NCI-H2107 treated with DMSO at 0.1 percent for 48 hours (cell line): ENCODE measurements around the gene PLXNA1.

Experiments used
- DNase-seq: peaks from one replicate; lab custom pipeline; 2025; ENCODE audit not compliant: unreplicated experiment; lab: John Stamatoyannopoulos, UW

The PLXNA1 gene

DNA sequence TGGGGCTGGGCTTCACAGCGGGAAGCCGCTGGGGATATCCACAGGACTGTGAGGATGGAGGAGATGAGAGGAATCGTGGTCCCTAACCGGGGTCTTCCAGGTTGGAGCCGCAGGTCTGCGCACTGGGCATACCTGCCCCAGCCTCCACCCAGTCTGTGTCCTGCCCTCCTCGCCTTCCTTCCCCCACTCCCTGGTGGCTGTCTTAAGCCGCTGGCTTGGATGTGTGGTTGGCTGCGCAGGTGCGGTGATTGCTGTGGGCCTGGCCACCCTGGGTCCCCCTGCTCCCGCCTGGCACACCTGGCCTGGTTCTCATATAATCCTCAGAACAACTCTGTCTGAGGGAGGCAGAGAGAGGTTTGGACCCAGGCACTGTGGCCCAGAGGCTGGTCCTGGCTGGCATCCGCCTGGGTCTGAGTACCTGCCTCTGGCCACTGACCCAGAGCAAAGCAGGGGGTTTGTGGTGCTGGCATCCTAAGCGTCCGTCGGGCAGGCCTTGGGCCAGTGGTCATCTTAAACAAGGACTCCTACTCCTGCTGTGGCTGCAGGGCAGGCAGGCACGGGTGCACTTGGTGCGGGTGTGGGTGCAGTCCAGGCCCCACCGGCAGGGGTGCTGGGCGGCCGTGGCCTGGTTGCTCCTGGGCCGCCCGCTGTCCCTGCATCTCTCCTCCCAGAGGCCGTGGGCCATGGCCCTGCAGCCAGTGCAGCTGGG, 18.7 kb downstream of the PLXNA1 start:
- DNase-seq: no peak

DNA sequence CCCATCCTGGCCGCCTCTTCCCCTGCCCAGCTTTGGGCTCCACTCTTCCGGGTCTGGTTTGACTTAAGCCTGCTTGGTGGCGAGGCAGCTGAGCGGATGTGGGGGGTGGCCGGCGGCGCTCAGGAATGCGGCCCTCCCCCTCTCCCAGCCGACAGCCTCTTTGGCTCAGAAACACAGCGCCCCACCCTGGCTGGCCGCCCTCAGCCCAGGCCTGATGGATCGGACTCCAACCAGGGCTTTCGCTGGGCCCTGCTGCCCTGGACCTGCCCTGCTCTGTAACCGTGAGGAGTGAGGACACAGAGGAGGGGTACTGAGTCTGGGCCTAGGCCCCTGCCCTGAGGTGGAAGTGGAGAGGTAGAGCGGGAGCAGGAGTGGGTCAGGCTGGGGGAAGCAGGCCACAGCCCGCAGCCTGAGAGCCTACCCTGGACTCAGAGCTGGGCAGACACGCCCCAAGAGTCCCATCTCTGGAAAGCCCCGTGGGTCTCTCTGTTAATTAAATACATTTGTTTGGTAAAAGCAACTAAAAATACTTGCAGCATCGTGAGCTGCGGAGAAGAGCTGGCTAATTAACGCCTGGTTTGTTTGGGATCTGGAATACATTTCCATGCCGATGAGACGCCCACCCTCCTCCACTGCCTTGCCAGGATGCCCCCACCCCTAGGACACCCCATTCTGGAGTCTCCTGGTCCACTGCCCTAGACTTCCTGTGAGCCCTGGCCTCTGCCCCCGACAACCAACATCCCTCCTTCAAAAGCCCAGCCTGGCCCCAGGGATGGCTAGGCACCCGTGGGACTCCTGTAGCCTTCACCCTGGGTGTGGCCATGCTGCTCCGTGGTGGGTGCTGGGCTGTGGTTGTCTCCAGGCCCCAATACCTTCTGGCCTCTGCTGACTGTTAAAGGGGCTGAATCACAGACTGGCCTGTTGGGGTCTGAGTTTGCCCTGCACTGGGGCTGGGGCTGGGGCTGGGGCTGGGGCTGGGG, 19.6 kb downstream of the PLXNA1 start:
- no peak for DNase-seq

DNA sequence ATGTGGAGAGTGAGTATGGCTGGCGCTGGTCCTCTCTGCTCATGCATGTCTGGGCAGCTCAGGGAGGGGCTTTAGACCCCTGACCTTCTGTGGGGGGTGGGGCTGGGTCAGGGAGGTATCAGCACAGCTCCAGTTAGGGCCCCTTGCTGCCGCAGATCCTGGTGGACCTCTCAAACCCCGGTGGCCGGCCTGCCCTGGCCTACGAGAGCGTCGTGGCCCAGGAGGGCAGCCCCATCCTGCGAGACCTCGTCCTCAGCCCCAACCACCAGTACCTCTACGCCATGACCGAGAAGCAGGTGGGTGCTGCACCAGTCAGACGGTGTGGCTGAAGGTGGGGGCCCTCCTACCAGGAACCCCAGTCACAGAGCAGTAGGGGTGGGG, 20.2 kb downstream of the PLXNA1 start:
- DNase-seq: no peak

DNA sequence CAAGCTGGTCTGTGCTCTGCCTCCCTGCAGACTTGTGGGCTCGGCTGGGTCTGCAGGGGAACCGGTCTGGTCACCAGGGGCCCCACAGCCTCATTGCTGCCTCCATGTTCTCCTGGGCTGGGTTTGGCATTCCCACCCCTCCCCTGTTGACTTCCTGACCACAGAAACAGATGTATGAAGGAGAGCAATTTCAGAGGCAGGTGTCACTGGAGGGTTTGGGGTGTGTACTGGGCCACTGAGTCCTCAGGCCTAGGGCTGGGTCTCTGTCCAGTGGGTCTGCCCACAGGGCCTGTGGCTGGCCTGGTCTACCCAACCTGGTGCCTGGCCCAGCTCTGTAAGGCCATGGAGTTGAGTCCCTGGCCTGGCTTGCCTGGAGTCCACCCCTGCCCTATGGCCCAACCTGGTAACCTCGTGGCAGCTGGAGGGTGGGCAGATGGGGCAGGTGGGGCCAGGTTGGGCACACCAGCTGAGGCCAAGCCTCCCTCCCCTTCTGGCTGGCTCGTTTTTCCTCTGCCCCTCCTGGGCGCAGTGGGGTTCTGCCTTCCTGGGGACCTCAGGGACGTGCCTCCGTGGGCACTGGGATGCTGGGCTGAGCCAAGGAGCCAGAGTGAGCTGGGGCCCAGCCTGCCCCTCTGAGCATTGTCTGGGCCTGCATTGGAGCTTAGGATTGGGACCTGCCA, 20.8 kb downstream of the PLXNA1 start:
- DNase-seq: no peak

DNA sequence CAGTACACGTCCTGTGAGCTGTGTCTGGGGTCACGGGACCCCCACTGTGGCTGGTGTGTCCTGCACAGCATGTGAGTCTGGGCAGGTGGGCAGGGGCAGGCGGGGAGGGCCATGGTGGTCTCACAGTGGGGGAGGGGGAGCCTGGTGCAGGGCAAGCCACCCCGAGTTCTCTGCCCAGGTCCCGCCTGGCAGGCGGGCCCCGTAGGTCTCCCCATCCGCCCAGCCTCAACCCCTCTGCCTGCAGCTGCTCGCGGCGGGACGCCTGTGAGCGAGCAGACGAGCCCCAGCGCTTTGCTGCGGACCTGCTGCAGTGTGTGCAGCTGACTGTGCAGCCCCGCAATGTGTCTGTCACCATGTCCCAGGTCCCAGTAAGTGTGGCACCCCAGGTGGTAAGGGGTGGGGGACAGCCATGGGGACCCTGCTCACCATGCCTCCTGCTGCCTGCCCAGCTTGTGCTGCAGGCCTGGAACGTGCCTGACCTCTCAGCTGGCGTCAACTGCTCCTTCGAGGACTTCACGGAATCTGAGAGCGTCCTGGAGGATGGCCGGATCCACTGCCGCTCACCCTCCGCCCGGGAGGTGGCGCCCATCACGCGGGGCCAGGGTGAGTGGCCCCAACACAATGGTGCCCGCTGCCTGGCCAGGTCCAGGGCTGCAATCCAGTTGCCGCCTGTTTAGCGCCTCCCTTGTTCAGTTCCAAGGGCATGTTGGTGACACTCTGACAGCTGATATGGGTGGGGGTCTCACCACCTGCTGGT, 21.9 kb downstream of the PLXNA1 start:
- no peak for DNase-seq

DNA sequence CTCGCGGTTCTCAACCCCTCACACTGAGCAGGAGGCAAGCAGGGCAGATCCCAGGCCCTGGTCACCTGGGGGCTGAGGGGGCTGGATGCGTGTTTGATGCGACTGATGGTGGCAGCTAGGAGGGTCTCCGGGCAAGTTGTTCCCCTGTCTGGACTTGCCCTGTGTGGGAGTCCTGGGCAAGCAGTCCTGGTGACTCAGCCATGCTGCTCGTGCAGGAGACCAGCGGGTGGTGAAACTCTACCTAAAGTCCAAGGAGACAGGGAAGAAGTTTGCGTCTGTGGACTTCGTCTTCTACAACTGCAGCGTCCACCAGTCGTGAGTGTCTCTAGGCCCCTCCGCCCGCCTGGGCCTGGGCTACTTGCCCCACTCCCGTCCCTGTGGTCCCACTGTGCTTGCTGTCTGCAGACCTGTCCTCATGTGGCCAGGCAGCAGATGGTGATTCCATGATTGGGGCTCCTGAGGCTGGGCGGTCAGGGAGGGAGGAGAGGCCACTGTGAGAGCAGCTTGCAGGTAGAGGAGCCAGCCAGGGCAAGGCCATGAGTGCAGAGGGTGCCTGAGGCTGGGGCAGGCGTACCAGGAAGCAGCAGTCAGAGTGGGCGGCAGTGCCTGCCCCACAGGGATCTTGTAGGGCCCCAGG, 23.1 kb downstream of the PLXNA1 start:
- DNase-seq: no peak

DNA sequence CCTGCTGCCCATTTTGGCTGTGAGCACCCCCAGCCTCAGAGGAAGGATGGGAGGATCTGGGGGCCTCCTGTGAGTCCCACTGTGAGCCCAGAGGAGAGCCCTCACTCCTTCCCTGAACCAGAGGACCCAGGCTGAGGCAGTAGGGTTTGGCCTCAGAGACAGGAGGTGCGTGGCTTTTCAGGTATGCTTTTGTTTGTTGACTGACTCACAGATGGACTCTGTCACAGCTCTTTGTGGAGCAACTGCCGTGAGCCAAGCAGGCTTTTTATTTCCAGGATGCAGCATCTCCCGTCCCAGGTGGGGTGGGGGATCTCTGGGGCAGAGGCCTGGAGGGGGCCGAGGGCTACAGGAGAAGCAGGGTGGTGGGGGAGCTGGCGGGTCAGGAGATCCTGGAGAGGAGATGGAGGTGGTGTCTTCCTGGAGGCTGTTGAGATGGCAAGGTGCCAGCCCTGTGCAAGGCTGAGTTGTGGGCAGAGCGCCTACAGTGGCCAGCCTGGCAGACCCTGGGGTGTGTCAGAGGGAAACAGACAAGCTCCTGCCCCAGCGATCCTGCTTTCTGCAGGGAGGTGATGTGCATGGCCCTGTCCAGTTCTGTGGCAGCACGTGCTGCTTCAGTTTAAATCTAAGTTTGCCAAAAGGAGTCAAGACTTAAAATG, 24.0 kb downstream of the PLXNA1 start:
- DNase-seq: no peak

DNA sequence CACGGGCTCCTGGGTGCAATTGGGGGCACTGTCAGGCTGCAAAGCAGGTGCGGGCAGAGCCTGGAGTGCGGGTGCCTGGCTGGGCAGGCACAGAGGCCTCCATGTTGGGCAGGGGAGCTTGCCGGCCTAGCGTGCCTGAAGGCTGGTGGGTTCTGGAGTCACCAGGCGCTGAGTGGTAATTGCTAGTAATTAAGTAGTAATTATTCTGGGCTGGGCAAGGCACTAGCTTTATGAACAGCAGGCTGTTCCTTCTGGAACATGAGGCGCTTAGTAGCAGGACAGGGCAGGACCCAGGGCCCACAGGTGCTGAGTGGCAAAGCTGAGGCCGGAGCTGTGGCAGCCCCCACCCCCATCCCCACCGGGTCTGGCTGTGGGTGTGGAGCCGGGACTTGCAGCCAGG, 25.3 kb downstream of the PLXNA1 start:
- DNase-seq: no peak

DNA sequence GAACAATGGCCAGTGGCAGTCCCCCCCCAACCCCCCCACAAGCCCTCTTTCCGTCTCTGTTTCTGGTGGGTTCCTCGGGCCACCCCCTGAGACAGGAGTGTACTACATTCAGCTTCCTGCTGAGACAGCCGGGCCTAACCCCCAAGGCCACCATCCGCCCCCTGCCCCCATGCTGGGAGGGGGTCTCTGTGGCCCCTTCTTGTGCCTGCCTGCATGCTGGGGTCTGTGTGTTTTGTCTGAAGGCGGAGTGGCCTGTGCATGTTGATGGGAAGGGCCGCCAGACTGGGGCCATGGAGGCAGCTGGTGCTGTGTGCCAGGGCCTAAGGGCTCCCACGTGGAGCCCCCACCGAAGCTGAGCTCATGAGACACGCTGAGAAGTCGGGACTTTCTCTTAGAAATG, 26.6 kb downstream of the PLXNA1 start:
- DNase-seq: no peak

DNA sequence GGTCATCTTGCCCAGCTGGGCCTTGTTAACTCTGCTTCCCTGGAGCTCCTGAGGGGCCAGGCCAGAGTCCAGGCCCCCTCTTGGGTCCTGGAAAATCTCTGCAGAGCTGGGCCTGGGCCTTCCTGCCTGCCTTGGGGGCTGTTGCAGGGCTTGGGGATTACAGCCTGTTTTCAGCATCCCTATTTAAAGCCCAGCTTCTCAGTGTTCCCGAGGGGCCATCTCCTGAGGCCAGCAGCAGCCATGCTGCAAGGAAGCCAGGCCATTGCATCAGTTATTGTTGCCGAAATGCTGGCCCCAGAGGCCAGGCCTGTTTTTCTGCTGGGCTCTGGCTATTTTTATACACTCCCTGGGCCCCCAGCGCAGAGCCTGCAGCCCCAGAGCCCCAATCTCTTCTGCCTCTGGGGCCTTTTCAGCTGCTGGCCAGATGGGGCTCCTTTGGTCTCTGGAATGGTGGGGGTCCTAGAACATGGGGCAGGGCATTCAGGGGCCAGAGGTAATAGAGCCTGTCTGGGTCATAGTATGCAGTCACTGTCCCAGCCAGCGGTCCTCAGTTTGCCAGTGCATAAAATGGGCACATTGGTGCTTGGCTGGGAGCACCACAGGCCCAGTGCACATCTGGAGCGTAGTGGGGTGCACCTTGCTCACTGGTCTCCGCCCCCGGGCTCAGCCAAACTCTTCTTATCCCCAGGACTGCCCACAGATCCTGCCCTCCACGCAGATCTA, 28.5 kb downstream of the PLXNA1 start:
- no peak for DNase-seq

DNA sequence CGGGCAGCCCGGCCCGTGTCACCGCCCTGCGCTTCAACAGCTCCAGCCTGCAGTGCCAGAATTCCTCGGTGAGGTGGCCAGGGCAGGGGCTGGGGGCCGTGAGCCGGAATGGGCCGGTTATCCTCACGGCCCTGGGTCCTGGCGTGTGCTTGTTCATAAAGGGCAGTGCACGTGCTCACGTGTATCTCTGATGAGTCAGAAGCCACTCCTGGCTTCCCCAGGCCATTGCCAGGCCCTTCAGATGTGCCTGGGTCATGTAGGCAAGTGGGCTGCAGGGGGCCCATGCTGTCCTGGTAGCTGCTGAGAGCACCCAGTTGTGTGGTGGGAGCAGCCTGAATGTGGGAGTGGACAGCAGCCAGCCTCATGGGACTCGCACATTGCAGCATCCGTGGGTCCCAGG, 29.2 kb downstream of the PLXNA1 start:
- DNase-seq: no peak

DNA sequence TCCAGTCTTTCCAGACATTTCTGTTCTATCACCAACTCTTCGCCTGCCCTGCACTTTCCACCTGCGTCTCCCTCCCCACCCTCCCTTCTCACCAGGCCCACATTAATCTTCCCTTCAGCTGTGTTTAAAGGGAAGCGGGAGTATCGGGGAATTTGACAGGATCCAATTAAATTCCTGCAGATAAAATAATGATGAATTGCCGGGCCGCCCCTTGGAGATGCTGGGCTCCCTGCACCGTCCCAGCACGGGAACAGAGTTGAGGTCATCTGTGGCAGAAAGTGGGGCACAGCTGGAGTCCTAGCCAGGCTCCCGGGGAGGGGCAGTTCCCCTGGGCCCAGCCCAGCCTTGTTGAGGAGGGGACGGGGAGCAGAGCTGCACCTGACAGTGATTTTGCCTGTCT, 30.3 kb downstream of the PLXNA1 start:
- DNase-seq: no peak

DNA sequence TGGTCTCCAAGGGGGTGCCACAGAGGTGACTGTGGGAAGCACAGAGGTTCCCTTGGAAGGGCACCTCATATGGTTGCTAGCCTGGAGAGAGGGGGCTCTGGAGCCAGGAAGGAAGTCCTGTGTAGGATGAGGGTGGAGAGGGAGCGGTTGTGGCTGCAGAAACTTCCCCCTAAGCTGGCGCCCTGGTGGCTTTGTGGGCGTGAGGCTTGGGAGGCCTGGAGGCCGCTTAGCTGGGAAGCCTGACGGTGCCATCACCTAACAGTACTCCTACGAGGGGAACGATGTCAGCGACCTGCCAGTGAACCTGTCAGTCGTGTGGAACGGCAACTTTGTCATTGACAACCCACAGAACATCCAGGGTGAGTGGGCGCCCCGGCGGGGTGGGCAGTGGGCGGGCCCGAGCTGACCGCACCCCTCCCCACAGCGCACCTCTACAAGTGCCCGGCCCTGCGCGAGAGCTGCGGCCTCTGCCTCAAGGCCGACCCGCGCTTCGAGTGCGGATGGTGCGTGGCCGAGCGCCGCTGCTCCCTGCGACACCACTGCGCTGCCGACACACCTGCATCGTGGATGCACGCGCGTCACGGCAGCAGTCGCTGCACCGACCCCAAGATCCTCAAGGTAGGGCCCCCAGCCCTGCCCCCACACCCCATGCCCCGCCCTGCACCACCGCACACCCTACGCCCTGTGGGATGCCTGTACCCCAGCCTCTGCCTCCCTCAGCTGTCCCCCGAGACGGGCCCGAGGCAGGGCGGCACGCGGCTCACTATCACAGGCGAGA, 31.0 kb downstream of the PLXNA1 start:
- no peak for DNase-seq

DNA sequence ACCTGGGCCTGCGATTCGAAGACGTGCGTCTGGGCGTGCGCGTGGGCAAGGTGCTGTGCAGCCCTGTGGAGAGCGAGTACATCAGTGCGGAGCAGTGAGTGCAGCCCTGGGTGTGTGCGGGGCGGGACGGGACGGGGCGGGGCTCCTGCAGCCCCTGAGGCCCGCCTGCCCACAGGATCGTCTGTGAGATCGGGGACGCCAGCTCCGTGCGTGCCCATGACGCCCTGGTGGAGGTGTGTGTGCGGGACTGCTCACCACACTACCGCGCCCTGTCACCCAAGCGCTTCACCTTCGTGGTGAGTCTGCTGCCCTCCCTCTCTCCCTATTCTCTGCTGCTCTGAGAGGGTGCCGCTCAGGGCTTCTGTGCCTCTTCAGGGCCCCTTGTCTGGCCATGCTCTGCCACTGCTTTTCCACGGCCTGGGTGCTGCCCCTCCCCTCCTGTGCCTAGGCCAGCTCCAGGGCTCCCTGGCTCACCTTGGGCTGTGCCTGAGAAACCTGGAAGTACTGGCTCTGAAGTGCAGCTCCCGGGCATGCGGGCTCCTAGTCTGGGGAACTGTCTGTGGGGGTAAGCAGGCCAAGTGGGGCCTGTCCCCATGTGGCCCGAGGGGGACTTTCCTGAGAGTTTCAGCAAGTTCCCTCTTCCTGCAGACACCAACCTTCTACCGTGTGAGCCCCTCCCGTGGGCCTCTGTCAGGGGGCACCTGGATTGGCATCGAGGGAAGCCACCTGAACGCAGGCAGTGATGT, 31.8 kb downstream of the PLXNA1 start:
- no peak for DNase-seq

DNA sequence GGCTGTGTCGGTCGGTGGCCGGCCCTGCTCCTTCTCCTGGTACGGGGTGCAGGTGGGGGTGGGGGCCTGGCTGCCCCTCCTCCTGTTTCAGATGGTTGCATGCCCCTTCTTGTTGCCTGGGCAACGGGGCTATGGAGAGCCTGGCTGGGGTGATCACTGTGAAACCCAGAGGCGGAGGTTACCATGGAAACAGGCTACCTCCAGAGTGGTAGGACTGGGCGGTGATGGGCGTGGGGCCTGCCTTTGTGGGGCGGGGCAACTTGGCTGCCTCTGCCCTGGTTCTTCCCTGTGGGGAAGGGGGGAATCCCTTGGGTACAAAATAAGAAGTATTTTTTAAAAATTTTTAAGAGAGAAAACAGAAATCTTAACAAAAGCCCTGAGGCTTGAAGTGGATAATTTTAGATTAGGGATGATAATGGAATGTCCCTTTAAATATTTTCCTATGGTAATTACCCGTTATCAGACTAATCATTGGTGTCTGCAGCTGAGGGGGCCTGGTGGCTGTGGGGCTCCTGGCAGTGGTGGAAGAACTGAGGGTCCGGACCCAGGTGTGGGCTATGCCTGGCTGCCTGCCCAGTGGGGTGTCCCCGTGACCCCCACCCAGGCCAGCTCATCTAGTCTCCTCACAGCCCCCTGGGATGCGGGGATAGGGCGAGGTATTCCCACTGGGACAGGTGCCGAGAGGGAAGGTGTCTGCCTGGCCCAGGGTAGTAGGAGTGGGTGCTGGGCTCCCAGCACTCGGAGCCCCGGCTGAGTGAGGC, 32.5 kb downstream of the PLXNA1 start:
- no peak for DNase-seq

DNA sequence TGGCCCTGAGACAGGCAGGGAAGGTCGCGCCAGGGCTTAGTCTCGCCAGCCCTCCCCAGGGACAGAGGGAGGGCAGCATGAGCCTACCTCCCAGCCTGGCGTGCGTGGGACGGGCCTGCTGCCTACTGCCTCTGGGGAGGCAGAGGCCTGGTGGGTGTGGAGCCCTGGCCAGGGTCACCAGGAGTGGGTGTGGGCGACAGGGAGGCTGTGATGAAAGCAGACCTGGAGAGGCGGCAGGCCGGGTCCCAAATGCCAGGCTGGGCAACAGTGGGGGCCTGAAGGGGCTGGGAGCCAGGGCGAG, 33.1 kb downstream of the PLXNA1 start:
- no peak for DNase-seq

DNA sequence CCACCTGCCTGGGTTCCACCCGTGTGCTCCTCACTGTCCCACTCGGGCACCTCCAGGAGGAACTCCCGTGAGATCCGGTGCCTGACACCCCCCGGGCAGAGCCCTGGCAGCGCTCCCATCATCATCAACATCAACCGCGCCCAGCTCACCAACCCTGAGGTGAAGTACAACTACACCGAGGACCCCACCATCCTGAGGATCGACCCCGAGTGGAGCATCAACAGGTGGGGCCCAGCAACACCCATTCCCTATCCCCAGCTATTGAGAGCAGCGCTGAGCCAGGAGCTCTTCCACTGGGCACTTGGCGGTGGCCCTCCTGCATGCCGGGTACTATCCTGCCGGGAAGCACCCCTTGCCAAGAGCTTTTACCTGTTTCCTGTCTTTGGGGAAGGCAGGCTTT, 33.5 kb downstream of the PLXNA1 start:
- no peak for DNase-seq
